IPS-18c (cell line): ENCODE measurements around the gene TSHZ2.
"Not testable (repeated sequence)": the region's sequence is repeated elsewhere in the genome, so short reads cannot be mapped to it uniquely, and the experiment has no call there.

Experiments used
- H3K4me3 ChIP-seq: 2 replicates; pipeline ENCODE4 v1.7.0; 2013; ENCODE audit warnings: low read depth, mild to moderate bottlenecking, low read length, moderate library complexity; ENCODE audit not compliant: insufficient read depth
- H3K9me3 ChIP-seq: one replicate; pipeline ENCODE4 v1.6.1; 2013; ENCODE audit warnings: mild to moderate bottlenecking, low read length, moderate library complexity; ENCODE audit not compliant: control insufficient read depth, insufficient read depth

The TSHZ2 gene

DNA sequence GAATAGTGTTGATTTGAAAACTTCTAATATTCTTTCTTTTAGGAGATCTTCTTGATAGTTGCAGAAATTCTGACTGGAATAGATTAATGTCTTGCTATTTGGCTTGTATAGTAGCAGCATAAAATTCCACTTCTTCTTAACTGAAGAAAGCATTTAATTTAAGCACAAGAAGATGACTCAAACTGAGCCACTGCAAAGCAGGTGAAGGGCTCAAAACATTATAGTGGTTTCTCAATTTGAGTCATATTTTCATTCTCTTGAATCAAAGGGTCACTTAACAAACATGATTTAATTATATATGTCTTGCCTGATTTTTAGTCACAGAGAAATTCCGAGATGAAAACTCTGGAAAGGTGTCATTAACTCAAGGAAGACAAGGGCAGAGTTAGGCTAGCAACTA, 382.2 kb downstream of the TSHZ2 start:
- H3K4me3 ChIP-seq, result no peak overlapping the region

DNA sequence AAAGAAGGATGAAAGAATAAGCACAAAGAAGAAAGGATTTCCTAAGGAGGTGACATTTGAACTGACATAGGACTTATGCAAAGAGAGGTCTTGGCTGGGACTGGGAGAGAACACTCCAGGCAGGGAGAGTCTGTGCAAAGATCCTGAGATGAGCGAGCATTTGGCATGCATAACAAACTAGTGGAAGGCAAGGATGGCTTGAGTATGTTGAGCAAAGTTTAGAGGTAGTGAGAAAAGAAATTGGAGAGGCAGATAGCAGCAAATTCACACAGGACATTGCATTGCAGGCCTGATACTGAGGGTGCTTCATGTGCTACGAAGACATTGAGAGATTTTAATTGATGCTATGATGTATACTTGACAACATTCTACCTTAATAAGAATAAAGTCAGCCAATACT, 383.6 kb downstream of the TSHZ2 start:
- Histone ChIP-seq H3K9me3 (no peaks in the 10 kb centered on the region), H3K4me3 (no peak overlapping the region)

More for the DNA sequence above, 382.2 kb downstream of the TSHZ2 start:
- no peaks in the 10 kb centered on the region for H3K9me3 ChIP-seq

DNA sequence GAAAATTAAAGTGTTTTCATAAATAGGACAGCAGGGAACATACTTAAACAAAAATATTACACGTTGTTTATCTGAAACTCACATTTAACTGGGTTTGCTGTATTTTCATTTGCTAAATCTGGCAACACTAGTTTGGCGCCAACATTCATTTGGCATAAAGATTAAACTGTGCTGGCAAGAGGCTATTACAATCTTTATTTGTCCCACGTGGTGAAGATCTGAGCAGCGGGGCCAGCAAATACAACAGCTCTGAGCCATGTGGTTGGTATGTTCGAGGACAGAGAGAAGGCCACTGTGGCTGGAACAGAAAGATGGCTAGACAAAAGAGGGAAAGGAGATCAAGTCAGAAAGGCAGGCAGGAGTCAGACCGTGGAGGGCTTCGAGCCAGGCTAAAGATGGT, 387.3 kb downstream of the TSHZ2 start:
- no peak overlapping the region for H3K4me3 ChIP-seq

DNA sequence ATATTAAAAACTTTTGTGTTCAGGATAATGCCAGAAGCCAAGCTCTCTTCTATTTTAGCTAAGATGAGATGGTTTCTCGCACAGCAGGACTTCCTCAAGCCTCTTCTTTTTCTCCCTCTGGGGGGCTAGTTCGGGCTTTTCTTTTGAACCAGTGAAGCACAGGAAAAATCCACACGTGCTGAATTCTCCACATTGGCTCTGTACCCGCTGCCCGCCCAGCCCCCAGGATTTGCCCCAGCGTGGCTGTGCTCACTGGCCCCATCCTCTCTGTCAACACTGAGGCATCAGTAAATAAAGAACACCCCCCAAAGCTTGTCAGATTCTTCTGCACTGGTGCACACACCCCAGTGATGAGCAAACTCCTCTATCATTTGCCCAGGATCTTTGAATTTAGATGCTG, 388.7 kb downstream of the TSHZ2 start:
- no peak overlapping the region for H3K4me3 ChIP-seq
- H3K9me3 ChIP-seq, result no peaks in the 10 kb centered on the region

More for the DNA sequence above, 387.3 kb downstream of the TSHZ2 start:
- H3K9me3 ChIP-seq, result no peaks in the 10 kb centered on the region

DNA sequence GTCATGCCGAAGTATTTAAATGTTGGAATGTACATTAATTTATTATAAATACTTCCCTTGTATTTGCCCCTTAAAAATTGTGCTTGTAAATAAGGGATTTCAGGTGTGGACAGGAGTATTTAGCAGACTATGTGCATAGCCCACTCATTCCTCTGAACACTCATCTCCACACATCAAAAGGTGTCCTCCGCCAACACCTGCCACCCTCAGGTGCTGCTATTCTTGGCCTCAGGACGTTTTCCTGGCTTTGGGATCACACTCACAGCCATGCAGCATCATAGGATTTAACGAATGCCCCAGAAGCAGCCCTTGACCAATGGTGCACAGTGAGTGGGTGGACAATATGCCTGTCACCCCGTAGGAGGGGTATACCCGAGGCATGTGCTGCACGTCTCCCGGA, 390.6 kb downstream of the TSHZ2 start:
- H3K9me3 ChIP-seq, result no peaks in the 10 kb centered on the region
- H3K4me3 ChIP-seq, result no peak overlapping the region

DNA sequence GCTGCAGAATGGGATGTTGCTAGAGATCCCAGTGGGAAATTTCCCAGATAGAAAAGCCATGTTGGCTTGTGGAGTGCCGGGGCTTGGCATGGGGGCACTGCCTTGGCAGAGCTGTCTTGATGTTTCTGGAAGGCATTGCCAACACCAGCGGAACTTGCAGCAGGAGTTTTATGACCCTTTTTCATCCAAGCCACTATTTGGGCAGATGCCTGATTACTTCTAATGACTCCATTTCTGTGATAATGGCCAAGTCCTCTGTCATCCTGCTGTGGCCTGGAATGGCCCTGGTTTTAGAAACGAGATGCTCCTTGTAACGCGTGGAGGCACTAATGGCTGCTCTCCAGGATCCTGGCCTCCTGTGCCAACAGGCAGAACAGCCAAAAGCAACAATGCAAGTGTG, 392.5 kb downstream of the TSHZ2 start:
- Histone ChIP-seq H3K4me3 (no peak overlapping the region), H3K9me3 (no peaks in the 10 kb centered on the region)

DNA sequence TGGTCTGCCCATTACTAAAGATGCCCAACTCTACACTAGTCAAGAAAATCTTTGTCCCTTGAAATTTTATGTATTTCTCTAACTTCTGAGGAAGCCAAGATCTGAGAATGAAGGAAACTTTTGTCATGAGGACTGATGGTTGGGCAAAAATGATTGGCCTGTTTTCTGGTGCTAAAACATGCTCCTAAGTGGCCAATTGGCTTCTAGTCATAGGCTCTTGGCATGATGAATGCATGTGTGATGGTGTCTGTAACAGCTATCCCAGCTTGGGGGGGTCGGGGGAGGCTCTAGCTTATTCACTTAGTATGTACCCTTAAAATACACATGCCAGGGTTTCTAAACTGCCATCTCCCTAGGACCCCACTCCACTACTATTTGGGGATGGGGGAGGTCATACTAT, 392.9 kb downstream of the TSHZ2 start:
- Histone ChIP-seq H3K9me3 (no peaks in the 10 kb centered on the region), H3K4me3 (no peak overlapping the region)

DNA sequence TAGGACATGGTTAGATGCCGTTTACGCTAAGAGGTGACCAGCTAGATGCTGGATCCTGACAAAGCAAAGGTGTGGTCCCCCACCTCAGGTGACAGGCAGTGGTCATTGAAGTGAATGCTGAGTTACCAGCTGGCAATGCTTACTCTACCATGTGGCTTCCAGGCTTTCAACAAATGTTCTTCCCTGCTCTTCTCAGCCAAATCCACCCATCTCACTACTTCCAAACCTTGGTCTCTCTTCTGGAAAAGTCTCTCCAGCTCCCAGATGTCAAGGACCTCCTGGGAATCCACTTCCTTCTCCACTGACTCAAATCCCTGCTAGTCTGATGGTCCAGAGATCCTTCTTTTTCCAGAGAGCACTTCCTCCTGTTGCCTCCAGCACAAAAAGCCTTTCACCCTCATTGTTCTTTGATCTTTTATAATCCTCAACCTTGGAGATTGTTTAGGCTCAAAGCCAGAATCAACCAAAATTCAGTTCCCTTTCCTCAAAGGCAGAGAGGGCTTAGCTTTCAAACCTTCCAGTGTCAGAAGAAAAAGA, 393.4 kb downstream of the TSHZ2 start:
- H3K4me3 ChIP-seq, result no peak overlapping the region
- no peaks in the 10 kb centered on the region for H3K9me3 ChIP-seq

DNA sequence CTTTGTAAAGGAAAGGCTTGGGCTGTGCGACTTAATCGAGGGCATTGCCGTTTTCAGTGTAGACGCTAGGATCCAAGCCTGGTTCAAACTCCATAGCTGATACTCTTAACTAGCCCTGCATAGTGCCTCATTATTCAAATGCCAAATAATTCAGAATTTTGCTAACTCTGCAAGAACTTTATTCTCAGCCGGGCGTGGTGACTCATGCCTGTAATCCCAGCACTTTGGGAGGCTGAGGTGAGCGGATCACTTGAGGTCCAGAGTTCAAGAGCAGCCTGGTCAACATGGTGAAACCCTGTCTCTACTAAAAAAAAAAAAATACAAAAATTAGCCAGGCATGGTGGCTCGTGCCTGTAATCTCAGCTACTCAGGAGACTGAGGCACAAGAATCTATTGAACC, 394.8 kb downstream of the TSHZ2 start:
- not testable (repeated sequence) for H3K4me3 ChIP-seq, H3K9me3 ChIP-seq

DNA sequence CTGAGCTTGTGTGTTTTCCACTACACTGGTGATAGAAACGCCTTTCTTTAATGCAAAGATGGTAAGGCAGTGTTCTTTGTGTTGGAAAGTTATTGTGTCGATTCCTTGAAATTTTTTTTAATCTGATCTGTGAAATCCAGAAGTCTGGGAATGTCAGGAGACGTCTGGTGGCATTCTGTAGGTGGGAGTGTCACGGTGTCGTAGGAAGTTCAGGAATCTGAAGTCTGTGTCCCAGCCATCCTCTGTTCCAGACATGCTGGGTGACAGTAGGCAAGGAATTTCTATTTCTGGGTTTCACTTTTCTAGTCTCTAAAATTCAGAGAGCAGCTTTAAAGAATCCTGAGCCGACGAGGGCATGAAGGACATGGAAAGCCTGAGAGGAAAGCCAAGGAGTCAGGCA, 397.7 kb downstream of the TSHZ2 start:
- no peaks in the 10 kb centered on the region for H3K9me3 ChIP-seq
- H3K4me3 ChIP-seq, result no peak overlapping the region

DNA sequence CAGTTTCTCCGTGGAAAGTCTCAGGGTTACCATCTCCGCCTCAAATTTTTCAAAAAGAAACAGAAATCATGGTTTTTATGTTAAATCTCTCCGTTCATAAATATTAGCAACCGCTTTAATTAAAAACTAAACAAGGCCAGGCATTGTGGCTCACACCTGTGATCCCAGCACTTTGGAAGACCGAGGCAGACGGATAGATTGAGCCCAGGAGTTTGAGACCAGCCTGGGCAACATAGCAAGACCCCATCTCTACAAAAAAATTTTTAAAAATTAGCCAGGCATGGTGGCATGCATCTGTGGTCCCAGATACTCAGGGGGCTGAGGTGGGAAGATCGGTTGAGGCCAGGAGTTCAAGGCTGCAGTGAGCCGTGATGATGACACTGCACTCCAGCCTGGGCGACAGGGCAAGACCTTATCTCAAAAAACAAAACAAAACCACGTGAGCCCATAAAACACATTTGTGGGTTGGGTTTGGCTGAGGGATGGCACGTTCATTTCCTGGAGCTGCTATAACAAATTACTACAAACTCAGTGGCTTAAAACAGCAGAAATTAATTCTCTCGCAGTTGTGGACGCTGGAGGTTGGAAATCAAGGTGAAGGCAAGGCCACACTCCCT, 398.3 kb downstream of the TSHZ2 start:
- Histone ChIP-seq H3K4me3 (no peak overlapping the region), H3K9me3 (no peaks in the 10 kb centered on the region)

DNA sequence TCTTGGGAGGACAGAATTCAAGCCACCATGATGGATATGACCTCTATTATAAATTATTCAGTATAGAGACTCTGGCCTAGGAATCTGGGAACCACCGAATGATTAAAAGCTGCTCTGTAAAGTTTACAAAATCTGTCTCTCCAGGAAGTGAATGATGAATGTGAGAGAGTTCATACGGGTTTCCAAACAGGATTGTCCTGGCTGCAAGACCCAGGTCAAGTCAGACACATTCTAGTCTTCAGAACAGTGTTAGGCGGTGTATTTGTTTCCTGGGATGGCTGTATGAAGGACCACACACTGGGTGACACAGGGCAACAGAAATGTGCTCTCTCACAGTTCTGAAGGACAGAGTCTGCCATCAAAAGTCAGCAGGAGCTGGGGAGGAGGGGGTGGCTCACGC, 399.1 kb downstream of the TSHZ2 start:
- no peaks in the 10 kb centered on the region for H3K9me3 ChIP-seq

DNA sequence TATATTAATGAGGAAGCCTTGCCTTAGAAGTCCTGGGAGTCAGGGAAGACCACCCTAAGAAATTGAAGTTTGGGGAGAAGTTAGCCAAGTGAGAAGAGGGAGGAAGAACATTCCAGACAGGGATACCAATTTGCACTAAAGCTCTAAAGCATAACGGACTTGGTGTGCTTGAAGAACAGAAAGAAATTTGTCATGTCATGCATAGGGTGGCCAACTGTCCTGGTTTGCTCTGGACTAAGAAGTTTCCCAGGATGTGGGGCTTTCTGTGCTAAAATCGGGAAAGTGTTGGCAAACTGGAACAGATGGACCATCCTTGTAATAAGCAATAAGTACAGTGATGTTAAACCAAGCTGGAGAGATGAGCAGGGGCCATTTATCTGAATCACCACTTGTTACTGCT, 403.9 kb downstream of the TSHZ2 start:
- no peaks in the 10 kb centered on the region for H3K9me3 ChIP-seq
- H3K4me3 ChIP-seq, result no peak overlapping the region

More for the DNA sequence above, 399.1 kb downstream of the TSHZ2 start:
- no peak overlapping the region for H3K4me3 ChIP-seq

DNA sequence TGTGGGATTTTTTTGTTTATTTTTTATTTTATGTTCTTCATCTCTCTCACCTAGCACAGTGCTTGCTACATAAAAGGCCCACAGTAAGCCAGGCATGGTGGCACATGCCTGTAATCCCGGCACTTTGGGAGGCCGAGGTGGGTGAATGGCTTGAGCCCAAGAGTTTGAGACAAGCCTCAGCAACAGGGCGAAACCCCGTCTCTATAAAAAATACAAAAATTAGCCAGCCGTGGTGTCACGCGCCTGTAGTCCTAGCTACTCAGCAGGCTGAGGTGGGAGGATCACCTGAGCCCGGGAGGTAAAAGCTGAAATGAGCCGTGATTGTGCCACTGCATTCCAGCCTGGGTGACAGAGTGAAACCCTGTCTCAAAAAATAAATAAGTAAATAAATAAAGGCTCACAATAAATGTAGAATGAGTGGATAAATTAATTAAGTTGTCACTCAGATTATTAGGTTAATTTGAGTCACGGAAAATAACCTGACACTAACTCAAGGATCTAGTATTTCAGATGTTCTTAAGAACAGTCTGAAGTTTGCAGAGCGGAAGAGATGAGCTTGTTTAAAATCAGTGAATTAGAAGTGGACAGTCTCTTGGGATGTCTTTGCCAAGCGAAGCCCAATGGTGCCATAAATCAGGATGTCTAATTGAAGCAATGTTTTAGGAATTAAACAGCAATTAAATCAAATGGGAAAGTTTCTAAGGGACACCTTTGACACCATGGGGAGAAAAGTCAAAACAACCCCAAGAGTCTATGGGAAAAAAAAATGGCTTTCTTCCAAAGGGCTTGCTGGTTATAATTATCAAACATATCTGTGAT, 407.1 kb downstream of the TSHZ2 start:
- Histone ChIP-seq H3K9me3 (peaks cover 3% of the 10 kb centered on the region), H3K4me3 (no peak overlapping the region)

DNA sequence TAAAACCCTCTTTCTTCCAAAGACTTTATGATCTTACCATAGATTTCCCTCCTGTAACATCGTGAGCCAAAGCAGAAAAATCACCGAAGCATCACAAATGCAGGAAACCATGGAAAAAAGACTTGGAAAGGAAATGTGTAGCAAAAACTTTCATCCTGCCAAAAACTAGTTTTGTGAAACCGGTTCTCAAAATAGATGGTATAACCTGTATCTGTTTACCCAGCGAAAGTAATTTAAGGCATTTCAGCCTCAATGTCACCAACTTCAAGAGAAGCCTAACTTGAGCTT, 407.6 kb downstream of the TSHZ2 start:
- H3K4me3 ChIP-seq, result no peak overlapping the region
- H3K9me3 ChIP-seq, result peaks cover 3% of the 10 kb centered on the region

DNA sequence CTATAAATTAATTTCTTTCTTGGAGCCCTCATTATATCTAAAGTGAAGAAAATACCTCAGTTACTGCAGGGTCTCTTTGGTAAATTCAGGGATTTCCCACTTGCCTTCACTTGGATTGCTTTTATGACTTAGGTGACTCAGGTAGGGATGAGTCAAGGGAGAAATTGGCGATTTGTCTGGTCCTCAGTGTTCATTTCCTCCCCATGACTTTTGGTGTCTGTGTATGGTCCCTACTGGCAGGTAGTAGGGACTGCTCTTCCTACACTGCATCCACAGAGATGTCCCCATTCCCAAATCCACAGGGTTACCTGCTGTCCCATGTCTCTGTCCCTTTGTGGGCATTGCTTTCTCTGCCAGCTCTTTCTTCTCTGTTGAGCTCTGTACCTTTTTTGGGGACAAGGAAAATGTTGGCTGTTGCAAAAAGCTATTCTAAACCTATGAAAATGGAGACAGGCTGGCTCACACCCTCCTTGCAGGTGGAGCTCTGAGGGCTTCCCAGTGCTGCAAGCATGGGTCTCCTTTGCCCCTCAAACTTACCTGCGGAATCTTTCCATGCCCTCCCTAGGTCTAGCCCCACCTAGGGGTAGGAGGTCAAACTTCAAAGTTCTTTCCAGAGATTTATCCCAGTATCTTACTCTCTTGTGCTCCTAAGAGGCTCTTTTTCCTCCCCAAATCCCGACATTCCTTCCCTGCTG, 409.6 kb downstream of the TSHZ2 start:
- Histone ChIP-seq H3K4me3 (no peak overlapping the region), H3K9me3 (peaks cover 3% of the 10 kb centered on the region)

DNA sequence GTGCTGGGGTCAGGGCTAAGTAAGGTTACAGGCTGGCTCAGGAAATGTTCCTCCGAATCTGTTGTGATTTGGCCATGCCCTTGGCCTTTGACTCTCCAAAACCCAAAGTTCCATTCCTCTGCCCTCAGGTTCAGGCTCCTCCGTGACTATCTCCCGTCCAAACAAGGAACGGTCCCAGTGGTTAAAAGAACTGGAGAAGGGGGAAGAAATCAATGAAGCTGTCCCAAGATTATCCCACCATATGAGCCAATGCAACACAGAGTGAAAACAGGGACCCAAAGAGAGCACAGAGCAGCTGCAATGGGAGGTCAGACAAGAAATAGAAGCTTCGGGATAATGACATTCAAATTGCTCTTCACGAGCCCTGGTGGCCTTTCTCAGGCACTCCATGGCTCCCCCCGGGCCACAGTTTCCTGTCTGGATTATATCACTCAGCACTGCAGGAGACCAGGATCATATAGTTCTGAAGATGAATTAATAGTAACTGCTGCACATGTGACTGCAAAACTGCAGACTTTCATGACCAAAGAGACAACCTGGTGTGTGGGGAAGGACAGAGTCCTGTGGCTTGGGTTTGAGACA, 410.2 kb downstream of the TSHZ2 start:
- no peak overlapping the region for H3K4me3 ChIP-seq
- H3K9me3 ChIP-seq, result peaks cover 3% of the 10 kb centered on the region

DNA sequence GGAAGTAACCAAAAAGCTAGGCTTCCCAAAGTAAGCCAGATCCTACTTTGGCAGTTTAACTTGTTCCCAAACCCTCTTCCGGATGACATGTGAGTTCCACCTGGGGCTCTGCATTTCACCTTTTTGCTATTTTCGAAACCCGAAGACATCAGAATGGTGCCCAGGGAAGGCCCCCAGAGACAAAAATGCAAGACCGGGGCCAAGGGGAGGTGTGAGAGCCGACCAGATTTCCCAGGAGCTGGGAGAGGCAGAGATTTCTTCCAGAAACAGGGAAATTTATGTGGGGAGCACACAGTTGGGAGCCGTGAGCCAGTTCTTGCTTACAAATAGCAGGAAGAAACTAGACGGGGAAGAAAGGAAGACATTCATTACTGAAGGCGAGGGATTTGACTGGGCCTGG, 411.8 kb downstream of the TSHZ2 start:
- Histone ChIP-seq H3K9me3 (peaks cover 3% of the 10 kb centered on the region), H3K4me3 (no peak overlapping the region)
